IMR-90 (cell line): ENCODE results near the gene SKIL. TPM values are rescaled to one million over a fixed set of nuclear protein-coding genes. Genes with fewer than 3 reads are reported as not detected.

Experiments
- ATAC-seq: fragments of 200-7000 bp; cut with Tn5 transposase; 2 replicates; pipeline ENCODE4 v1.9.1; 2020; ENCODE audit warnings: low read depth, mild to moderate bottlenecking, moderate library complexity
- BruUV-seq: library from RNA; stranded (reverse); fragments of 400-500 nt; replicated peaks from 2 replicates; lab custom pipeline; 2021; lab: Mats Ljungman, UMichigan
- CTCF ChIA-PET: fragments of 300-600 bp; formaldehyde crosslinking; extraction: SDS; loops from one replicate; lab custom pipeline; 2021; ENCODE audit warnings: antibody characterized with exemption; lab: Yijun Ruan, JAX
- POLR2A ChIA-PET: fragments of 300-600 bp; sonication (Branson Sonifier 250); formaldehyde crosslinking; loops from one replicate; lab custom pipeline; 2022; ENCODE audit warnings: antibody characterized with exemption; ENCODE audit not compliant: unreplicated experiment; lab: Charles Lee
- DNase-seq: peaks from one replicate; pipeline ENCODE4 v3.0.0; 2013
- H2AFZ ChIP-seq: replicated peaks from 2 replicates; pipeline ENCODE3; 2013; ENCODE audit warnings: low read length, mild to moderate bottlenecking; ENCODE audit not compliant: poor library complexity
- H2AK5ac ChIP-seq: 2 replicates; pipeline ENCODE4 v1.6.1; 2013; ENCODE audit warnings: low read depth, low read length, inconsistent platforms
- H2AK9ac ChIP-seq: replicated peaks from 2 replicates; pipeline ENCODE3; 2013; ENCODE audit warnings: mild to moderate bottlenecking, low read depth, low read length, moderate library complexity; ENCODE audit not compliant: poor library complexity
- H2BK120ac ChIP-seq: 2 replicates; pipeline ENCODE4 v1.6.1; 2013; ENCODE audit warnings: low read depth, low read length, inconsistent platforms
- H2BK15ac ChIP-seq: 3 replicates; pipeline ENCODE4 v1.6.1; 2013; ENCODE audit warnings: low read depth, low read length, inconsistent platforms
- H2BK20ac ChIP-seq: 2 replicates; pipeline ENCODE4 v1.6.1; 2013; ENCODE audit warnings: low read depth, mild to moderate bottlenecking, inconsistent platforms, low read length, moderate library complexity
- H2BK5ac ChIP-seq: 2 replicates; pipeline ENCODE4 v1.6.1; 2013; ENCODE audit warnings: mild to moderate bottlenecking, low read depth, low read length, inconsistent platforms; ENCODE audit not compliant: poor library complexity, severe bottlenecking
- H3K14ac ChIP-seq: replicated peaks from 2 replicates; pipeline ENCODE4 v1.6.1; 2013; ENCODE audit warnings: low read depth, low read length, inconsistent platforms
- H3K18ac ChIP-seq: 2 replicates; pipeline ENCODE4 v1.6.1; 2013; ENCODE audit warnings: low read depth, low read length, control low read depth
- H3K23ac ChIP-seq: 2 replicates; pipeline ENCODE4 v1.6.1; 2013; ENCODE audit warnings: low read depth, low read length, inconsistent platforms
- H3K27ac ChIP-seq: 2 replicates; pipeline ENCODE4 v1.5.1; 2013; ENCODE audit warnings: mild to moderate bottlenecking, control low read depth, low read length; ENCODE audit not compliant: insufficient read depth
- H3K27me3 ChIP-seq: 2 replicates; pipeline ENCODE4 v1.6.1; 2013; ENCODE audit warnings: low read length; ENCODE audit not compliant: control insufficient read depth, insufficient read depth
- H3K36me3 ChIP-seq: 2 replicates; pipeline ENCODE4 v1.6.1; 2013; ENCODE audit warnings: low read length, mixed read lengths; ENCODE audit not compliant: control insufficient read depth, insufficient read depth
- H3K4ac ChIP-seq: 2 replicates; pipeline ENCODE4 v1.6.1; 2013; ENCODE audit warnings: low read depth, low read length, inconsistent platforms
- H3K4me1 ChIP-seq: 2 replicates; pipeline ENCODE4 v1.6.1; 2013; ENCODE audit warnings: low read length, mixed read lengths; ENCODE audit not compliant: control insufficient read depth, insufficient read depth
- H3K4me2 ChIP-seq: 2 replicates; pipeline ENCODE4 v1.6.1; 2013; ENCODE audit warnings: low read depth, mild to moderate bottlenecking, control low read depth, low read length, moderate library complexity
- H3K4me3 ChIP-seq: 2 replicates; pipeline ENCODE4 v1.5.1; 2013; ENCODE audit warnings: low read depth, mild to moderate bottlenecking, control low read depth, low read length, moderate library complexity; ENCODE audit not compliant: insufficient read depth
- H3K56ac ChIP-seq: 2 replicates; pipeline ENCODE4 v1.6.1; 2013; ENCODE audit warnings: low read length, inconsistent platforms; ENCODE audit not compliant: insufficient read depth; ENCODE audit errors: extremely low read depth
- H3K79me1 ChIP-seq, 2 experiments: 2 replicates each; pipeline ENCODE4 v1.6.1; 2013; ENCODE audit warnings: low read length in 2 of 2, inconsistent platforms in 1 of 2, low read depth in 1 of 2
- H3K9ac ChIP-seq: 2 replicates; pipeline ENCODE4 v1.6.1; 2013; ENCODE audit warnings: low read depth, low read length, control low read depth
- H3K9me1 ChIP-seq: 2 replicates; pipeline ENCODE4 v1.6.1; 2013; ENCODE audit warnings: low read length, inconsistent platforms; ENCODE audit not compliant: insufficient read depth
- H3K9me3 ChIP-seq: 2 replicates; pipeline ENCODE4 v1.6.1; 2013; ENCODE audit warnings: low read length; ENCODE audit not compliant: control insufficient read depth, insufficient read depth
- H4K20me1 ChIP-seq: 2 replicates; pipeline ENCODE4 v1.6.1; 2013; ENCODE audit warnings: low read length, inconsistent platforms; ENCODE audit not compliant: insufficient read depth
- H4K5ac ChIP-seq: 2 replicates; pipeline ENCODE4 v1.6.1; 2013; ENCODE audit warnings: mild to moderate bottlenecking, low read depth, low read length, control low read depth
- H4K8ac ChIP-seq, 2 experiments: 2 replicates each; pipeline ENCODE4 v1.6.1; 2013; ENCODE audit warnings: low read depth in 2 of 2, low read length in 2 of 2, control low read depth in 1 of 2, inconsistent platforms in 1 of 2
- H4K91ac ChIP-seq: 2 replicates; pipeline ENCODE4 v1.6.1; 2013; ENCODE audit warnings: low read depth, low read length, inconsistent platforms; ENCODE audit not compliant: insufficient read depth
- BHLHE40 ChIP-seq: fragments of 150-350 bp; IDR thresholded peaks from 2 replicates; pipeline ENCODE4 v1.6.1; 2016; ENCODE audit warnings: mild to moderate bottlenecking, low read depth, low read length
- CEBPB ChIP-seq: IDR thresholded peaks from 2 replicates; pipeline ENCODE4 v1.6.1; 2012; ENCODE audit warnings: low read depth, low read length, improper control_type of control experiment
- CHD1 ChIP-seq: IDR thresholded peaks from 2 replicates; pipeline ENCODE4 v1.6.1; 2012; ENCODE audit warnings: low read depth, low read length, improper control_type of control experiment
- CTCF ChIP-seq: conservative IDR thresholded peaks from 2 replicates; pipeline ENCODE4 v1.5.1; 2012; ENCODE audit warnings: mild to moderate bottlenecking, low read depth, low read length, improper control_type of control experiment
- ELK1 ChIP-seq: fragments of 150-350 bp; IDR thresholded peaks from 2 replicates; pipeline ENCODE4 v1.6.1; 2016; ENCODE audit warnings: low read depth, mild to moderate bottlenecking, low read length, moderate library complexity, borderline replicate concordance
- FOS ChIP-seq: fragments of 150-350 bp; IDR thresholded peaks from 2 replicates; pipeline ENCODE4 v1.6.1; 2016; ENCODE audit warnings: low read depth, low read length
- MAFK ChIP-seq: IDR thresholded peaks from 2 replicates; pipeline ENCODE4 v1.6.1; 2012; ENCODE audit warnings: low read depth, low read length, improper control_type of control experiment
- MAZ ChIP-seq: IDR thresholded peaks from 2 replicates; pipeline ENCODE4 v1.6.1; 2012; ENCODE audit warnings: low read depth, mild to moderate bottlenecking, low read length, improper control_type of control experiment, moderate library complexity, borderline replicate concordance
- MXI1 ChIP-seq: IDR thresholded peaks from 2 replicates; pipeline ENCODE4 v1.6.1; 2012; ENCODE audit warnings: low read depth, mild to moderate bottlenecking, low read length, moderate library complexity, borderline replicate concordance
- NFE2L2 ChIP-seq: fragments of 150-350 bp; IDR thresholded peaks from 2 replicates; pipeline ENCODE4 v1.6.1; 2016; ENCODE audit warnings: low read depth, mild to moderate bottlenecking, low read length
- POLR2A ChIP-seq: IDR thresholded peaks from 2 replicates; pipeline ENCODE4 v1.6.1; 2012; ENCODE audit warnings: mild to moderate bottlenecking, low read depth, low read length
- RAD21 ChIP-seq: IDR thresholded peaks from 2 replicates; pipeline ENCODE4 v1.6.1; 2012; ENCODE audit warnings: low read length, improper control_type of control experiment
- RCOR1 ChIP-seq: IDR thresholded peaks from 2 replicates; pipeline ENCODE4 v1.6.1; 2012; ENCODE audit warnings: mild to moderate bottlenecking, low read length, improper control_type of control experiment; ENCODE audit not compliant: insufficient replicate concordance
- RFX5 ChIP-seq: IDR thresholded peaks from 2 replicates; pipeline ENCODE4 v1.8.0; 2012; ENCODE audit warnings: low read depth, mild to moderate bottlenecking, low read length, moderate library complexity
- SMC3 ChIP-seq: fragments of 150-350 bp; IDR thresholded peaks from 2 replicates; pipeline ENCODE4 v1.6.1; 2016; ENCODE audit warnings: low read depth, mild to moderate bottlenecking, antibody characterized with exemption, low read length, moderate library complexity
- WGBS, 2 experiments: methylation state at CpG; one replicate each; pipeline versions ENCODE4 v1.1.5 to v1.1.7; 2013; ENCODE audit warnings: missing lambda C conversion rate in 2 of 2; ENCODE audit not compliant: insufficient read length in 1 of 2; ENCODE audit errors: extremely low coverage in 2 of 2; 5-methylcytosine and 5-hydroxymethylcytosine counted together
- dilution Hi-C: fragments of 300-500 bp; cut with HindIII; formaldehyde crosslinking; loops from one replicate; pipeline ENCODE4 v1.14.3; 2018; ENCODE audit warnings: low sequenced_read_pairs; ENCODE audit not compliant: unreplicated experiment
- in situ Hi-C: fragments of 300-500 bp; cut with MboI; formaldehyde crosslinking; loops from 3 replicates; pipeline ENCODE4 v1.14.3; 2019; ENCODE audit warnings: low sequenced_read_pairs, inconsistent platforms, mixed read lengths
- intact Hi-C: fragments of 100-400 bp; cut with micrococcal nuclease; formaldehyde crosslinking; loops from 2 replicates; pipeline ENCODE4 v1.10.0; 2022
- polyA plus RNA-seq, 3 experiments: library from polyadenylated mRNA; depleted of rRNA; stranded (reverse); fragments of >200 nt; gene quantifications; 2 replicates each; pipeline ENCODE4 v1.2.3, GENCODE V29; 2012; ENCODE audit warnings: low replicate concordance in 1 of 3
- total RNA-seq: library from RNA; depleted of rRNA; stranded (reverse); fragments of >200 nt; gene quantifications from 2 replicates; pipeline ENCODE4 v1.2.3, GENCODE V29; 2012
- TF ChIP-seq, protein P1 (sequence below): fragments of 150-350 bp; IDR thresholded peaks from 2 replicates; pipeline ENCODE4 v1.6.1; 2017; ENCODE audit warnings: mild to moderate bottlenecking, antibody characterized with exemption, low read length, low read depth

Gene SKIL
- total and polyA plus RNA-seq, 2 of the 4 experiments (the other 2 are of a cell fraction) = 9.2 to 55.9 TPM

DNA sequence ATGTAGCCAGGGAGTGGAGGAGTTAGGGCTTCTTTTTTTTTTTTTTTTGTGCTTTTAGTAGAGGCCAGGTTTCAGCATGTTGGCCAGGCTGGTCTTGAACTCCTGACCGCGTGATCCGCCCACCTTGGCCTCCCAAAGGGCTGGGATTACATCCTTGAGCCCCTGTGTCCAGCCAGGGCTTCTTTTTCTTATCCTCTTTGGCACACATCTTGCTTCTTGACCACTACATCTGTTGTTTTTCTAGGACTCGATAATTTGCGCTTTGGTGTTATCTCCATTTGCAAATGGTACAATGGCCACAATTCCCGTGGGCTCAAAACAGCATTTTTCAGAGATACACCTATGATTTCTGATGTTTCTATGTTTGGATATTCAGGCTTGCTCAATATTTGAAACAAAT, 4.2 kb downstream of the SKIL start:
- no peak overlapping the region for H4K5ac ChIP-seq
- no peak for TF ChIP-seq RAD21
- TF ChIP-seq FOS = no peak
- TF ChIP-seq MXI1 = no peak
- TF ChIP-seq, protein P1, sequence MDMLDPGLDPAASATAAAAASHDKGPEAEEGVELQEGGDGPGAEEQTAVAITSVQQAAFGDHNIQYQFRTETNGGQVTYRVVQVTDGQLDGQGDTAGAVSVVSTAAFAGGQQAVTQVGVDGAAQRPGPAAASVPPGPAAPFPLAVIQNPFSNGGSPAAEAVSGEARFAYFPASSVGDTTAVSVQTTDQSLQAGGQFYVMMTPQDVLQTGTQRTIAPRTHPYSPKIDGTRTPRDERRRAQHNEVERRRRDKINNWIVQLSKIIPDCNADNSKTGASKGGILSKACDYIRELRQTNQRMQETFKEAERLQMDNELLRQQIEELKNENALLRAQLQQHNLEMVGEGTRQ = no peak
- no peak for TF ChIP-seq CEBPB
- TF ChIP-seq BHLHE40 = no peak
- no peak for TF ChIP-seq MAFK
- no peak for TF ChIP-seq CTCF
- no peak for TF ChIP-seq CHD1
- TF ChIP-seq RCOR1 = no peak
- no peak for TF ChIP-seq RFX5
- TF ChIP-seq NFE2L2 = no peak
- TF ChIP-seq POLR2A = no peak
- no peak for TF ChIP-seq ELK1
- no peak for TF ChIP-seq MAZ
- TF ChIP-seq SMC3 = no peak
- H3K4me3 ChIP-seq = peak overlapping the region; percentile 7; the same call in 1 of the 2 replicates
- ChIA-PET POLR2A (no interaction called here), CTCF (interaction anchor here (0.6 kb wide), 1 partner anchor 168 kb away, joined by 4 read pairs; no protein-coding TSS in a partner anchor)
- ATAC-seq (no peak), DNase-seq (no peak)
- no peak overlapping the region for H3K56ac ChIP-seq
- H2BK120ac ChIP-seq = no peak overlapping the region; the same call in 1 of the 2 replicates
- no CpG with 5 or more reads among the region's 6 CpGs for WGBS, 2 experiments
- peak overlapping the region; percentile 44; the same call in 1 of the 2 replicates for H3K23ac ChIP-seq
- peak overlapping the region; percentile 53; the same call in 1 of the 2 replicates for H3K4ac ChIP-seq
- no peaks in the 10 kb centered on the region for H3K27me3 ChIP-seq
- H2BK5ac ChIP-seq = no peak overlapping the region
- 0 out of 2 replicates have a peak overlapping the region, but pooled peaks have one; percentile 15 for H4K91ac ChIP-seq
- no TSS peak for BruUV-seq
- no peaks in the 10 kb centered on the region for H3K9me3 ChIP-seq
- peaks cover 0 to 27% of the 10 kb centered on the region in 2 experiments; a peak in 3 of 4 replicates for H3K79me1 ChIP-seq
- no peak overlapping the region for H3K18ac ChIP-seq
- H3K9ac ChIP-seq = no peak overlapping the region
- intact Hi-C loops = loop anchor here (2.0 kb wide), 1 partner anchor 53 kb away; no protein-coding TSS in a partner anchor
- H2BK20ac ChIP-seq = no peak overlapping the region
- H2BK15ac ChIP-seq = no peak overlapping the region
- dilution Hi-C loops = no loop called here
- H3K27ac ChIP-seq = no peak overlapping the region
- H3K4me2 ChIP-seq = peak overlapping the region; percentile 81
- in situ Hi-C loops = no loop called here
- H3K14ac ChIP-seq = peak overlapping the region; percentile 49; the same call in 1 of the 2 replicates
- H3K4me1 ChIP-seq = peaks cover 14% of the 10 kb centered on the region
- no peak overlapping the region for H2AK9ac ChIP-seq
- peaks cover 4% of the 10 kb centered on the region for H3K9me1 ChIP-seq
- peaks cover 20% of the 10 kb centered on the region for H3K36me3 ChIP-seq
- peaks cover 18% of the 10 kb centered on the region for H4K20me1 ChIP-seq
- no peak overlapping the region for H2AK5ac ChIP-seq
- H2AFZ ChIP-seq = no peak overlapping the region
- H4K8ac ChIP-seq = no peak overlapping the region
